H1 (cell line): ENCODE measurements around the gene CMTM1.

Source experiments
- CTCF ChIP-seq, 3 experiments: IDR thresholded peaks; 1 replicate in 2 of 3; 2 replicates in 1 of 3; pipeline versions ENCODE4 v1.5.1 to v1.6.1; 2011; ENCODE audit warnings: low read length in 3 of 3, mild to moderate bottlenecking in 3 of 3, inconsistent platforms in 2 of 3, low read depth in 1 of 3, moderate library complexity in 1 of 3; ENCODE audit not compliant: insufficient read depth in 1 of 3; ENCODE audit errors: control extremely low read depth in 1 of 3
- EZH2 ChIP-seq: fragments of 200-600 bp; sonication (generic); IDR thresholded peaks from 2 replicates; pipeline ENCODE4 v1.7.1; 2012; ENCODE audit warnings: low read depth, mild to moderate bottlenecking, moderate library complexity, low read length, inconsistent platforms; ENCODE audit not compliant: severe bottlenecking
- YY1 ChIP-seq: IDR thresholded peaks from 2 replicates; pipeline ENCODE4 v1.6.1; 2011; ENCODE audit warnings: low read depth, mild to moderate bottlenecking, low read length

GRCh38 chr16:66548868-66549267 lies 17.4 kb upstream of the CMTM1 start:
- TF ChIP-seq CTCF (IDR thresholded peaks at IDR 0.05; ENCODE audit: control extremely low read depth in 1 of 3, insufficient read depth in 1 of 3, low read depth in 1 of 3, low read length in 3 of 3) (no peak), EZH2 (no peak), YY1 (no peak)
